ENCODE data around the gene VAMP2. TPM values are rescaled to one million over a fixed set of nuclear protein-coding genes. Genes with fewer than 3 reads are reported as not detected.

VAMP2 gene
- total RNA-seq, 2 experiments from 2014 or later = 33.3 to 35.8 TPM

DNA sequence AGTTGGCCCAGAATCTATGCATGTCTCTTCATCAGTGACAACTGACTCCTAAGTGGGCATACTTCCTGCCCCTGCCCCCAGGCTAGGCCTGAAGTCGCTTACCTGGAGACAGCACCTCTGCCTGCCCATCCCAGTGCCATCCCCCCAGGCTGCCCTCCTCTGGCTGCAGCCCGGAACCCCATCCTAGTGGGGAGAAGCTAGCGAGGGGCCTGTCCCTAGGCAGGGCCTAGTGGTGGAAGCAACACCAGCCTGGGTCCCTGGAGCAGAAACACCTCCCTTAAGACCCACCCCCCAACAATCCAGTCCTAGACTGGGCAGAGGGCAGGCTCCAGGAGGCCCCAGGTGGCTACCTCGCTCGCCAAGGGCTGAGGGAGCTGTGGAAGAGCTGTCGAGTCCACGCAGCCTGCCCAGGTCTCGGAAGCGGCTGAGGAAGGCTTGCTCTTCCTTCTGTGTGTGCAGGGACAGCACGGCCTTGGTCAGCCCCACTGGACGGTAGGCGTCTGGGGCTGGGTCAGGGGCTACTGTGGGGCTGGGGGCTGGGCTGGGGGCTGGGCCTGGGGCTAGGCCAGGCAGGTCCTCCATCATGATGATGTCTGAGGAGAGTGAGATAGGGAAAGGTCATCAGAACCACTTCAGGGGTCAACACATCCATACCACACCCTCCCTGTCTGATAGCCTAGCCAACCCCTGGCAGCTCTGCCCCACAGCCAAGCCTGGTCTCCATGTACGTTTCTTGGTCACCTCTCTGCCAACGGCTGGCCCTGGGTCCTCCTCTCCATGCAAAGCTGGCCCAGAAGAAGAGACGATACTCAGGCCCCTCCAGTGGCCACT, 18.1 kb downstream of the VAMP2 start:
- Mint-ChIP-seq H3K9me3 (no peaks in the 10 kb centered on the region), H3K27me3 (ENCODE audit: low read depth) (no peaks in the 10 kb centered on the region), H3K27ac (no peak overlapping the region), H3K4me1 (ENCODE audit: low read depth) (peaks cover 10% of the 10 kb centered on the region), H3K4me3 (no peak overlapping the region), H3K36me3 (ENCODE audit: low read depth) (peaks cover 39% of the 10 kb centered on the region)
- intact Hi-C loops (cut with micrococcal nuclease) = no loop called here
- DNase-seq = no peak
- CTCF ChIA-PET = no interaction called here

DNA sequence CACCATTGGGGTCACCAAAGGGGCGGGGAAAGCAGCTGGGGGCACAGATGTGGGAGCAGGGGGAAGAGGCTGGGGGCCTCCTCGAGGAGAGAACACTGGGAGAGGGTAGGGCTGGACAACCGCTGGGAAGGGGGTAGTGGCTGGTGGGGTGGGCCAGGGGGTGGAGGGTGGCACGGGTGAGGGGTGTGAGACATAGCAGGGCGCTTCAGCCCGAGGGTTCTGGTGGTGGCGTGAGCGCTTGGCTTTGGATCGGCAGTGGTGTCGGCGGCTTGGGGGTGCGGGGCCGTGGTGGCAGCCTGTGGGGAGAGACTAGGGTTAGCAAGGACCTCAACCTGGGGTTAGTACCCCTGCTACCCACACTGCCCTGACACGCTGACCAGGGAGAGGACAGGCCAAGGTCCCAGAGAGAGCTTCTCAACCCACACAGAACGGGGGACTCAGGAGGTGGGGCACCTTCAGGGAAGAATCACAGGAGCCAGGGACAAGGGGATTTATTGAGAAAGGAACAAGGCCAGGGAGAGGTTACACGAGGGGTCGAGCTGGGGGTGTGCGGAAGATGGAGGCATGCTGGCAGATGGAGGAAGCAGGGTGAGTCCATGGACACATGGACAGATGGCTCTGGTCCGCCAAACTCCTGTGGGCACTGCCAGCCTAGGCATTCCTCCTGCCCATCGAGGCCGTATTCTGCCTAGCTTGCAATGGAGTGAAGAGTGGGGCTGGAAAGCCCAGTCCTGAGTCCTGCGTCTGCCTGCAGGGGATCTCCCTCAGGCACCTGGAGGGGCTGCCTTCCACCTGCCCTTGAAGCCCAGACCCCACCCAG, 19.0 kb downstream of the VAMP2 start:
- H3K4me1 Mint-ChIP-seq (ENCODE audit: low read depth) = peaks cover 11% of the 10 kb centered on the region
- peaks cover 38% of the 10 kb centered on the region for H3K36me3 Mint-ChIP-seq (ENCODE audit: low read depth)
- H3K9me3 Mint-ChIP-seq = no peaks in the 10 kb centered on the region
- no peak overlapping the region for H3K4me3 Mint-ChIP-seq
- H3K27ac Mint-ChIP-seq = no peak overlapping the region
- DNase-seq = no peak
- CTCF ChIA-PET = interaction anchor here (0.6 kb wide), 1 partner anchor 10 kb away, joined by 8 read pairs; no protein-coding TSS in a partner anchor
- intact Hi-C loops (cut with micrococcal nuclease) = no loop called here
- no peaks in the 10 kb centered on the region for H3K27me3 Mint-ChIP-seq (ENCODE audit: low read depth)

DNA sequence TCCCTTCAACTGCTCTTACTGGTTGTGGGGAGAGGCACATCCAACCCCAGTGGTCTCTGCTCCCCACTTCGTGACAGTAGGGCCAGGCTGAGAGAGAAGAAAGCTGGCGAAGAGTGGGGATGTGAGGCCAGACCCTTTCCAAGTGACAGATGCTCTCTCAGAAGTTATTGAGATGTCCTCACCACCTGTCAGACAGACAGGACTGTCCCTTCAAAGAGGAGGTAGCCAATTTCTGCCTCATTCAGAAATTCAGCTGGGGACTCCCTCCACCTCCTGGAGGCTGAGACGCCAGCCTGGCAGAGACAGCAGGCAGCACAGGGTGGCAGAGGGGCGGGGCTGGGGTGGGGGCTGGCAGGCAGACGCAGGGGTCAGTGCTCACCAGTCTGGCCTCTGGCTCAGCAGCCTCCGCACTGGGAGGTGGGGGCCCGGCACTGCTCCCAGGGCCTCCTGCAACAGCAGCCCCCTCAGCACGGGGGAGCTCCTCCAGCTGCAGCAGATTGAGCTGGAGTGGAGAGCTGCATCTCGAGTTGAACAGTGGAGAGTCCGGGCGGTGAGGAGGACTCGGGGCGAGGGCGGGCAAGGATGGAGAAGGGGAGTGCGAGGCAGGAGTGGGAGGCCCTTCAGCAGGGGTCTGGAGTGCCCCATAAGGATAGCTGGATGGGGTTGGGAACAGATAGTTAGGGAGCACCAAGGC, 19.7 kb downstream of the VAMP2 start:
- Mint-ChIP-seq H3K9me3 (no peaks in the 10 kb centered on the region), H3K4me3 (no peak overlapping the region), H3K27me3 (ENCODE audit: low read depth) (no peaks in the 10 kb centered on the region), H3K36me3 (ENCODE audit: low read depth) (peaks cover 38% of the 10 kb centered on the region), H3K27ac (no peak overlapping the region), H3K4me1 (ENCODE audit: low read depth) (peaks cover 11% of the 10 kb centered on the region)
- CTCF ChIA-PET = interaction anchor here (0.6 kb wide), 1 partner anchor 9 kb away, joined by 8 read pairs; no protein-coding TSS in a partner anchor
- intact Hi-C loops (cut with micrococcal nuclease) = no loop called here
- DNase-seq = no peak

DNA sequence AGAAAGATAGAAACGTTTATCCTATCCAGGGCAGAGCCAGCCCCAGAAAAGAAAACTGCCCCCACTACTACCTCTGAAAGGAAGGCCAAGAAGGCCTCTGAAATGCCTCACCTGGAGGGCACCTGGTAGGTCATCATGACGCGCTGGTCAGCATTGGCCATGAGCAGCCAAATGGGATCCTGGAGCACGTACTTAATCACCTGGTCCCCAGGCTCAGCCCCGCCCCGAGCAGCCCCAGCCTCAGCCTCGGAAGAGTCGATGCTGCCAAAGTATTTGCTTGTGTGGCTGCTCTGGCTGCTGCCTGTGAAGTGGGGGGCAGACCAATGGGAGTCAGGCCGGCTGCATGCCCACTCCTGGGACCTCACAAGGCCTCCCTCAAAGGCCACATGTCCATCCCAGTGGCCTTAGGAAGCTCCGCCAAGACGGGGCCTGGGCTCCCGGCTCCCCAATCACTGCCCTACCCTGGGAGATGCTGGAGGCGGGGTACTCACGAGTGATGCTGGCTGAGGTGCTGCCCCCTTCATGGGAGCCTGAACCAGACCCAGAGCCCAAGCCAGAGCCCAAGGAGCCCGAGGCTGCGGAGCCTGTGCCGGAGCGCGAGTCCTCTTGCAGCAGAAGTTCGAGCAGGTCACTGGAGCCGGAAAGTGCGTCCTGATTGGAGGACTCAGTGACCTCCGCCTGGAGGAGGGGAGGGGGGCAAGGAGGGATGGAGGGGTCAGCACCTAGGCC, 20.4 kb downstream of the VAMP2 start:
- no peaks in the 10 kb centered on the region for H3K27me3 Mint-ChIP-seq (ENCODE audit: low read depth)
- no peak for DNase-seq
- intact Hi-C loops (cut with micrococcal nuclease) = no loop called here
- CTCF ChIA-PET = no interaction called here
- H3K36me3 Mint-ChIP-seq (ENCODE audit: low read depth) = peaks cover 34% of the 10 kb centered on the region
- H3K4me1 Mint-ChIP-seq (ENCODE audit: low read depth) = peaks cover 11% of the 10 kb centered on the region
- no peak overlapping the region for H3K4me3 Mint-ChIP-seq
- H3K27ac Mint-ChIP-seq = no peak overlapping the region
- no peaks in the 10 kb centered on the region for H3K9me3 Mint-ChIP-seq

DNA sequence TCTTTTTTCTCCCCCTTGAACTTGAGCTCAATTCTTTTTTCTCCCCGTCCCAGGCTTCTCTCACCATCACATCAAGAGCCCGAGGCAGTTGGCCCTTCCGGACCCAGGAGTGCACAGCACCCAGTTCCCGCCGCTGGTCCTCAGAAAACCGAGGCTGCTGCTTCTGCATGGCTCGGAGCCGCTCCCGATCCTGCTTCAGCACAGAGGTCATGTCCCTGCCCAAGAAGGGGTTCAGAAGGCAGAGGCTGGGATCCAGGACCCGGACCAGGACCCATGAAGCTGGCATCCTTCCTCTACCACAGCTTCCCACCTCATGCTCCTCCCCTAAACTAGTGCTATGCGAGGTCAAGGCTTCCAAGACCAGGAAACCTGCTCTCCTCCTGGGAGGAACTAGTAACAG, 21.0 kb downstream of the VAMP2 start:
- H3K4me1 Mint-ChIP-seq (ENCODE audit: low read depth) = peaks cover 12% of the 10 kb centered on the region
- CTCF ChIA-PET = interaction anchor here (1.1 kb wide), 3 partner anchors 15 to 67 kb away, joined by 3 to 4 read pairs (median 4); no protein-coding TSS in a partner anchor
- no peaks in the 10 kb centered on the region for H3K27me3 Mint-ChIP-seq (ENCODE audit: low read depth)
- DNase-seq = no peak
- H3K9me3 Mint-ChIP-seq = no peaks in the 10 kb centered on the region
- H3K36me3 Mint-ChIP-seq (ENCODE audit: low read depth) = peaks cover 32% of the 10 kb centered on the region
- H3K27ac Mint-ChIP-seq = no peak overlapping the region
- H3K4me3 Mint-ChIP-seq = no peak overlapping the region
- intact Hi-C loops (cut with micrococcal nuclease) = no loop called here

DNA sequence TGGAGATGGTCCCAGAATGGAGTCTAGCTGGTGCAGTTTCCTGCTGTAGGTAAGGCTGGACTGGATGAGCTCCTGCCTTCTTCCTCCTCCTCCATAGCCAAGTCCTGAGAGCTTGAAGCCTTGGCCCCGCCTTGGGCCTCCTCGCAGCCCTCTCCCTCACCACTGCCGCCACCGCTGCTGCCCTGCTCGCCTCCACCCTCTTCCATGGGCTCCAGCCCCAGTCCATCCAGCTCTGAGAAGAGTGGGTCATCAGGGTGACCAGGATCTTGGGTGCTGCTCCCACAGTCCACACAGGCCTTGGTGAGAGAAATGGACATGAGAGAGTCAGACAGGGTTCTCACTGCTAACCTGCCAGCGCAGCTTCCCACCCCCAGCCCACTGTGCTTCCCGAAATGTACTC, 21.7 kb downstream of the VAMP2 start:
- no peak for DNase-seq

DNA sequence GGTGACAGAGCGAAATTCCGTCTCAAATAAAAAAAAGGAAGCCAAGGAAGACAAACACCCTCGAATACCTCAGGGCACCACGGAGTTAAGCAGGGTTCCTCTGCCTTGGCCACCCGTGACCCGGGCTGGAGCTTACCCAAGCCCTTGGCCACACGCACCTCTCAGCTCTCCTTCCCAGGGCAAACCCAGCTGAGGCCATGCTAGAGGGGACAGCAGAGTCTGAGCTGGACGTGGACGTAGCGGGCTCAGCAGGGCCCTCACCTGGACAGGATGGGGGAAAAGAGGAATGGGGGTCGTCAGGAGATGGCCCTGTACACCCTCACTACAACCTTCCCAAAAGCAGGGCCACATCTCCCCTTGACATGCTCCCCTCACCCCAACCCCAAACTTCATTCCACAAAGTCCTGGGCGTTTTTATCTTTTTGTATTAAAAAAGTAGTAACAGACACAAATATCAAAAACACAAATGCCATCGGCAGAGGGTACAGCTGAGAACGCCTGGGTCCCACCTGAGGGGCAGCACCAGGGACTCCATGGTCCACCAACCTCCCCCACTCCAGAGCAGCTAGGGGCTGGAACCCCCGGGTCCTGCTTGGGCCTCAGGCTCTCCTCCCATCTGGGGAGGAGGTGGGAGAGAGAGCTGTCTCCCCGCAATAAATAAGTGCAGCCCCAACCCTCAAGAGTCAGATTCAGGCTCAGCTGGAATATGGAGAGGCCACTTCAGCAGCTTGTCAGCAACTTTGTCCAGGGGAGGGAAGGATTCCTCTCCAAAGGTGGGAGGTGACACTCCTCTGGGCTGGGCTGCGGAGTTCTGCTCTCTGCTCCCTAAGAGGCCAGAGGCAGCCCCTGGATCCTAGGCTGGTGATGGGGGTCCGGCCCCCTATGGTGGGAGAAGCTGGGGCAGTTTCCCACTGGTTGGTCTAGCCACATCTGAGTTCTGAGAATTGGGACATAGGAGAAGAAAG, 22.4 kb downstream of the VAMP2 start:
- no peak for DNase-seq
- Mint-ChIP-seq H3K9me3 (no peaks in the 10 kb centered on the region), H3K36me3 (ENCODE audit: low read depth) (peaks cover 24% of the 10 kb centered on the region), H3K4me1 (ENCODE audit: low read depth) (peaks cover 13% of the 10 kb centered on the region), H3K27me3 (ENCODE audit: low read depth) (no peaks in the 10 kb centered on the region), H3K4me3 (no peak overlapping the region), H3K27ac (peak overlapping the region; percentile 17)
- CTCF ChIA-PET = interaction anchor here (0.6 to 4.7 kb wide), 7 partner anchors 8 to 66 kb away, joined by 3 to 48 read pairs (median 4); partner anchors contain the start of gene HES7
- intact Hi-C loops (cut with micrococcal nuclease) = no loop called here

More for the DNA sequence above, 21.7 kb downstream of the VAMP2 start:
- H3K27me3 Mint-ChIP-seq (ENCODE audit: low read depth) = no peaks in the 10 kb centered on the region
- peaks cover 13% of the 10 kb centered on the region for H3K4me1 Mint-ChIP-seq (ENCODE audit: low read depth)
- CTCF ChIA-PET = interaction anchor here (1.1 to 4.6 kb wide), 4 partner anchors 15 to 67 kb away, joined by 3 to 29 read pairs (median 4); partner anchors contain the start of gene HES7
- no peaks in the 10 kb centered on the region for H3K9me3 Mint-ChIP-seq
- no peak overlapping the region for H3K4me3 Mint-ChIP-seq
- peaks cover 26% of the 10 kb centered on the region for H3K36me3 Mint-ChIP-seq (ENCODE audit: low read depth)
- intact Hi-C loops (cut with micrococcal nuclease) = no loop called here
- H3K27ac Mint-ChIP-seq = no peak overlapping the region

DNA sequence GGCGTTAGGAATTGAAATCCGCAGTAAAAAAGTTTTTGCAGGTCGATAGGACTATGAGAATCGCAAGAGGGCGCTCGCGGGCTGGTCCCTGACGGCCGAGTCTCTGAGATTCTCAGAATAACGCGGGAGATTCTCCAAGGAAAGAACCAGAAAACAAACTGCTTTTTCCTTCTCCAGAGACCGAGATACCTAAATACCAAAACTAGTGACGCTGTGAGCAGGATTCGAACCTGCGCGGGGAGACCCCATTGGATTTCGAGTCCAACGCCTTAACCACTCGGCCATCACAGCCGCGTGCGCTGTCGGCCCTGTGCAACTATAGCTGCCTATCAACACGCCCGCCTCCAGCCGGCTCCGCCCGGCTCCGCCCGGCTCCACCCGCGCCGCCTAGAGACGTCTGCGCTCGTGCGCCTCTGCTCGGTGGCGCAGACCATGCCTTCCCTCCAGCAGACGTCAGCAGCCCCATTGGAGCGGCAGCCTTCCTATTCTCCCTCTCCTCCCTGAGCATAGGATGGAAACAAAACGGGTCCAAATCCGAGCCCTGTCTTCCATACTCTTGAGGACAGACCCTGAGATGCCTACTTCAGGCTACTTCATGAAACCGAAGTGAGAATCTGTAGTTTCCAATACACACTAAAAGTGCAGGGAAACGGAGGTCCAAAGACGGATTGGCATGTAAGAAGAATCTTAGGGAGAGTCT, 23.9 kb downstream of the VAMP2 start:
- no peaks in the 10 kb centered on the region for H3K27me3 Mint-ChIP-seq (ENCODE audit: low read depth)
- H3K36me3 Mint-ChIP-seq (ENCODE audit: low read depth) = peaks cover 22% of the 10 kb centered on the region
- intact Hi-C loops (cut with micrococcal nuclease) = loop anchor here (1.0 to 5.0 kb wide), 13 partner anchors 12 to 298 kb away; partner anchors contain the start of genes CTC1, NDEL1 and RPL26
- H3K4me3 Mint-ChIP-seq = no peak overlapping the region
- peaks cover 13% of the 10 kb centered on the region for H3K4me1 Mint-ChIP-seq (ENCODE audit: low read depth)
- no peak overlapping the region for H3K27ac Mint-ChIP-seq
- peak; percentile 98 for DNase-seq
- no peaks in the 10 kb centered on the region for H3K9me3 Mint-ChIP-seq
- CTCF ChIA-PET = interaction anchor here (0.6 to 4.7 kb wide), 16 partner anchors 9 to 162 kb away, joined by 3 to 48 read pairs (median 4); partner anchors contain the start of genes ALOXE3 and HES7

DNA sequence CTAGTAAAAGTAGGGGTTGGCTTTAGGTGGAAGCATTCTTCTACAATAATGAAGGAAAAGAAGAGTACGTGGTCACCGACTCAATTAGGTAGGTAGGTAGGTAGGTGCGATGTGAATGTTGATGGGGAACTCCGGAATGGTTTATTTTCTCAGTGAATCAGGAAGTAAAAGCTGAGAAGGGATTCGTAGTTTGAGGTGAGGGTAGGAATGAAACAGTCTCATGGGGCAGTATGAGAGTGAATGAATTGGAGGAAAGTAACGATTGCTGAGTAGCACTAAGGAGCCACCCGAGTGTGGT, 24.4 kb downstream of the VAMP2 start:
- CTCF ChIA-PET = interaction anchor here (0.9 to 4.7 kb wide), 10 partner anchors 12 to 163 kb away, joined by 3 to 48 read pairs (median 8); partner anchors contain the start of genes ALOXE3 and HES7
- Mint-ChIP-seq H3K36me3 (ENCODE audit: low read depth) (peaks cover 19% of the 10 kb centered on the region), H3K9me3 (no peaks in the 10 kb centered on the region), H3K27ac (no peak overlapping the region), H3K4me1 (ENCODE audit: low read depth) (peaks cover 13% of the 10 kb centered on the region), H3K27me3 (ENCODE audit: low read depth) (no peaks in the 10 kb centered on the region), H3K4me3 (no peak overlapping the region)
- no peak for DNase-seq
- intact Hi-C loops (cut with micrococcal nuclease) = loop anchor here (1.0 to 5.0 kb wide), 7 partner anchors 13 to 299 kb away; partner anchors contain the start of genes NDEL1 and RPL26

DNA sequence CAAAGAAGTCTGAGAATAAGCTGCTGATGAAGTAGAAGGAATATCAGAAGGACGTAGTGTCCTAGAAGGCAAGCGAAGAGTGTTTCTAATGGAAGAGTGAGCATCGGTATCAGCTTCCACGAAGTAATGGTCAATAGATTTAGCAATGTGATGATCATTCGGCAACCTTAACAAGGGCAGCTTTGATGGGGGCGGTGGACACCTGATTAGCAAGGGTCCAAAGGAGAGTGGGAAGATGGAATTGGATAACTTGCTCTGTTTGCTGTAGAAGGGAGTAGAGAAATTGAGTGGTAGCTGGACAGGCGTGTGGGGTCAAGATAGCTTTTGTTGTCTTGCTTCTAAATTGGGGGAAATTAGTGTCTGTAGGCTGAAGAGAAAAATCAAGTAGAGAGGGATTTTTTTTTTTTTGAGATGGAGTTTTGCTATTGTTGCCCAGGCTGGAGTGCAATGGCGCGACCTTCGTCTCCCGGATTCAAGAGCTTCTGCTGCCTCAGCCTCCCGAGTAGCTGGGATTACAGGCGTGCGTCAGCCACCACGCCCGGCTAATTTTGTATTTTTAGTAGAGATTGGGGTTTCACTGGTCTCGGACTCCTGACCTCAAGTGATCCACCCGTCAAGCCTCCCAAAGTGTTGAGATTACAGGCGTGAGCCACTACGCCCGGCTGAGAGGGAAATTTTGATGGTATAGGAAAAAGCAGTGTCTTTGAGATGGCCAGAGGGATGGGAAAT, 24.9 kb downstream of the VAMP2 start:
- H3K9me3 Mint-ChIP-seq = no peaks in the 10 kb centered on the region
- DNase-seq = no peak
- intact Hi-C loops (cut with micrococcal nuclease) = loop anchor here (1.0 to 5.0 kb wide), 7 partner anchors 13 to 299 kb away; partner anchors contain the start of genes NDEL1 and RPL26
- peaks cover 13% of the 10 kb centered on the region for H3K4me1 Mint-ChIP-seq (ENCODE audit: low read depth)
- H3K4me3 Mint-ChIP-seq = no peak overlapping the region
- H3K27me3 Mint-ChIP-seq (ENCODE audit: low read depth) = no peaks in the 10 kb centered on the region
- CTCF ChIA-PET = interaction anchor here (0.6 to 4.7 kb wide), 14 partner anchors 11 to 163 kb away, joined by 3 to 48 read pairs (median 4); partner anchors contain the start of genes ALOXE3 and HES7
- peaks cover 15% of the 10 kb centered on the region for H3K36me3 Mint-ChIP-seq (ENCODE audit: low read depth)
- H3K27ac Mint-ChIP-seq = no peak overlapping the region
